HepG2 (cell line): ENCODE results near the gene SYNDIG1.

Experiments
- CREM ChIP-seq, 2 experiments: sonication (generic) in 1 of 2; formaldehyde crosslinking in 1 of 2; IDR thresholded peaks; 2 replicates each; pipeline versions ENCODE4 v1.4.0 to v1.6.1; 2016 to 2020; ENCODE audit warnings: antibody characterized with exemption in 1 of 2, mild to moderate bottlenecking in 1 of 2, missing genetic modification reagents in 1 of 2
- CTCF ChIP-seq: sonication (generic); formaldehyde crosslinking; IDR thresholded peaks from 2 replicates; pipeline ENCODE4 v1.5.0; 2020; ENCODE audit warnings: mild to moderate bottlenecking, missing genetic modification reagents, moderate library complexity
- EZH2 ChIP-seq: conservative IDR thresholded peaks from 2 replicates; pipeline ENCODE4 v1.6.1; 2012; ENCODE audit warnings: mild to moderate bottlenecking, low read depth, low read length, moderate library complexity
- MLLT10 ChIP-seq: sonication (generic); formaldehyde crosslinking; IDR thresholded peaks from 2 replicates; pipeline ENCODE4 v1.4.0; 2020; ENCODE audit warnings: missing genetic modification reagents
- POLR2A ChIP-seq, 2 experiments: IDR thresholded peaks; 2 replicates each; pipeline ENCODE4 v1.6.1; 2011; ENCODE audit warnings: low read depth in 2 of 2, low read length in 2 of 2, mild to moderate bottlenecking in 1 of 2, moderate library complexity in 1 of 2; ENCODE audit not compliant: insufficient read depth in 1 of 2
- POLR2AphosphoS5 ChIP-seq: IDR thresholded peaks from 2 replicates; pipeline ENCODE4 v1.6.1; 2012; ENCODE audit warnings: low read depth, low read length
- RARA ChIP-seq: IDR thresholded peaks from 2 replicates; pipeline ENCODE4 v1.6.1; 2016; ENCODE audit warnings: missing genetic modification reagents, missing compliant biosample characterization
- RORA ChIP-seq: sonication (generic); formaldehyde crosslinking; IDR thresholded peaks from 2 replicates; pipeline ENCODE4 v1.5.0; 2020; ENCODE audit warnings: mild to moderate bottlenecking, missing genetic modification reagents, moderate library complexity
- SSRP1 ChIP-seq: IDR thresholded peaks from 2 replicates; pipeline ENCODE4 v1.6.1; 2016; ENCODE audit warnings: control low read depth
- SUZ12 ChIP-seq: fragments of 150-350 bp; IDR thresholded peaks from 2 replicates; pipeline ENCODE4 v1.6.1; 2014; ENCODE audit warnings: low read depth, low read length
- TAF1 ChIP-seq: sonication (generic); formaldehyde crosslinking; IDR thresholded peaks from 2 replicates; pipeline ENCODE4 v1.4.0; 2020; ENCODE audit warnings: missing genetic modification reagents
- ZBTB33 ChIP-seq: sonication (generic); formaldehyde crosslinking; IDR thresholded peaks from 2 replicates; pipeline ENCODE4 v1.4.0; 2020; ENCODE audit warnings: missing genetic modification reagents
- ZNF644 ChIP-seq: IDR thresholded peaks from 2 replicates; pipeline ENCODE4 v1.6.1; 2016; ENCODE audit warnings: low read depth
- ZNF737 ChIP-seq: sonication (generic); formaldehyde crosslinking; IDR thresholded peaks from 2 replicates; pipeline ENCODE4 v1.5.0; 2020; ENCODE audit warnings: missing genetic modification reagents, mild to moderate bottlenecking, borderline replicate concordance

GRCh38 chr20:24533449-24533848 lies 64.0 kb downstream of the SYNDIG1 start:
- TF ChIP-seq TAF1 (CRISPR knock-in tag) (no peak), POLR2AphosphoS5 (no peak), ZBTB33 (CRISPR knock-in tag) (no peak), SSRP1 (CRISPR knock-in tag) (no peak), POLR2A (IDR thresholded peaks at IDR 0.05; ENCODE audit: insufficient read depth in 1 of 2, low read depth in 2 of 2, low read length in 2 of 2) (no peak), ZNF737 (CRISPR knock-in tag) (no peak), ZNF644 (no peak), RARA (CRISPR knock-in tag) (no peak), SUZ12 (no peak), CTCF (peak; percentile 33), MLLT10 (CRISPR knock-in tag) (no peak), RORA (no peak), EZH2 (no peak), CREM (IDR thresholded peaks at IDR 0.05) (no peak), CREM (CRISPR knock-in tag; IDR thresholded peaks at IDR 0.05) (no peak)
